ENCODE data around the gene TARDBP. TPM values are rescaled to one million over a fixed set of nuclear protein-coding genes. Genes with fewer than 3 reads are reported as not detected.
A peak's percentile ranks its signal among the peaks of the same experiment; 100 is the strongest.

The TARDBP gene
- 100 to 1,000 TPM; 254 to 350 (median 299) TPM for polyA plus RNA-seq (ENCODE audit: insufficient read depth in 1 of 5, insufficient read length in 5 of 5, low replicate concordance in 1 of 5)
- long read RNA-seq, donor 1, full-length matches to known transcripts = 79 of 93 reads
- long read RNA-seq, donor 1, partial matches to known transcripts = 14 of 93 reads
- long read RNA-seq, donor 1, other reads (novel, unspliced or antisense) = 0 of 93 reads
- long read RNA-seq, donor 2, full-length matches to known transcripts = 27 of 27 reads
- long read RNA-seq, donor 2, partial matches to known transcripts = 0 of 27 reads
- long read RNA-seq, donor 2, other reads (novel, unspliced or antisense) = 0 of 27 reads
- long read RNA-seq, donor 3, full-length matches to known transcripts = 46 of 51 reads
- long read RNA-seq, donor 3, partial matches to known transcripts = 5 of 51 reads
- long read RNA-seq, donor 3, other reads (novel, unspliced or antisense) = 0 of 51 reads
- long read RNA-seq, donor 4, full-length matches to known transcripts = 38 of 50 reads
- long read RNA-seq, donor 4, partial matches to known transcripts = 12 of 50 reads
- long read RNA-seq, donor 4, other reads (novel, unspliced or antisense) = 0 of 50 reads
- long read RNA-seq, donor 5, full-length matches to known transcripts = 73 of 97 reads
- long read RNA-seq, donor 5, partial matches to known transcripts = 19 of 97 reads
- long read RNA-seq, donor 5, other reads (novel, unspliced or antisense) = 5 of 97 reads
- long read RNA-seq, donor 6, full-length matches to known transcripts = 63 of 80 reads
- long read RNA-seq, donor 6, partial matches to known transcripts = 12 of 80 reads
- long read RNA-seq, donor 6, other reads (novel, unspliced or antisense) = 5 of 80 reads
- long read RNA-seq, donor 7, full-length matches to known transcripts = 45 of 50 reads
- long read RNA-seq, donor 7, partial matches to known transcripts = 5 of 50 reads
- long read RNA-seq, donor 7, other reads (novel, unspliced or antisense) = 0 of 50 reads
- long read RNA-seq, donor 8, full-length matches to known transcripts = 26 of 58 reads
- long read RNA-seq, donor 8, partial matches to known transcripts = 32 of 58 reads
- long read RNA-seq, donor 8, other reads (novel, unspliced or antisense) = 0 of 58 reads

DNA sequence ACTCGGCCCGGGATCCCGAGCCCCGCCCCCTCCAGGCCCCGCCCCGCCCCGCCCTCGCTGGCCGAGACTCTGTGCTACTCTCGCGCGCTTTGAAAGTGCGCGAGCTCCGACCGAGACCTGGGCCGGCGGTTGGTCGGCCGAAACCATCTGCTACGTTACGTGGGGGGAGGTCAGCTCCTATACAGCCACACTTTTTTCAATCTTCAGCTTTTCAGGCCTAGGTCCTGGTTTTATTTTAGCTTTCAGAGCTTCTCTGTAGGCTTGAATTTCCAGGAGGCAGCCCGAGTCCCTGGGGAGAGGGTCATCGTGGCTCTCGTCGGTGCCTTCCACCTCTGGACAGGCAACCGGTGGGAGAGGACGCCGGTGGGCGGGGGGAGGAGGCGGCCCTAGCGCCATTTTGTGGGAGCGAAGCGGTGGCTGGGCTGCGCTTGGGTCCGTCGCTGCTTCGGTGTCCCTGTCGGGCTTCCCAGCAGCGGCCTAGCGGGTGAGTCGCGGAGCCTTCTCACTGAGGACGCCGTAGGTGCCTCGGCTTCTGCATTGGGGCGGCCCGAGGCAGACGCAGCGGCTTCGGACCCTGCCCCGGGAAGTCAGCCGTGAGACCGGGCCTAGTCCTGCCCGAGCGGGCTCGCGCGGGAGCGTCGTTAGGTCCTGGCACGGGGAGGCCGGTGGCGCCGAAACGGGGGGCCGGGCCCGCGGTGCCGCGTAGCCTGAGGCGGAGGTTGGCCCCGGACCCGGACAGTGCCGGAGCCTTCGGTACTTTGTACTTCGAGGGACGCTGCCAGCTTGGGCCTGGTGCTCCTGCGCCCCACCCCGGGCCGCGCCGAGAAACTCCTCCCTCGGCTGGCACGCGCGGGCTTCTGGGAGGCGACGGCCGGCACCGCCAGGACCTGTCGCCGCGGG, at the start of gene TARDBP:
Gene TARDBP (plus strand): TSS at position 395 of the 900 bp plus-strand sequence. CDS start 1,074 bp downstream, outside the sequence.
- peak; percentile 95 to 96 for DNase-seq

DNA sequence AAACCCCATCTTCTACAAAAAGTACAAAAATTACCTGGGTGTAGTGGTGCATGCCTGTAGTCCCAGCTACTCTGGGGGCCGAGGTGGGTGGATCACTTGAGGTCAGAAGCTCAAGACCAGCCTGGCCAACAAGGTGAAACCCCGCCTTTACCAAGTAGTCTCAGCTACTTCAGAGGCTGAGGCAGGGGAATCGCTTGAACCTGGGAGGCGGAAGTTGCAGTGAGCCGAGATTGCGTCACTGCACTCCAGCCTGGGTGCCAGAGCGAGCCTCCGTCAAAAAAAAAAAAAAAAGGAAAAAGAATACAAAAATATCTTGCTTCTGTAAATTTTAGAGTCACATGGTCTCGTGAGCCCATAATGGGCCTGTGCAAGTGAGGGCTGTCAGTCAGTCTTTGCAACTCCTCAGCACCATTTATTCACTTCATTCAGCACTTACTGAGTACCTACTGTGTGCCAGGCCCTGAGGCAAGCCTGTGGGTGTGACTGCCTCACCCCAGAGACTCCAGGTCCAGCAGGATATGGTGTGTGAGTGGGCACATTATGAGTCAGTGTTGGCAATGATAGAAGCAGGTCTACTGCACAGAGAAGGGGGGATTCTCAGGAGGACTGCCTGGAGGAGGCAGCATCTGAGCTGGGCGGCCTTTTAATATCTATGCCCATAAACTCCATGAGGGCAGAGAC, 46.8 kb upstream of the TARDBP start:
- no peak for DNase-seq

DNA sequence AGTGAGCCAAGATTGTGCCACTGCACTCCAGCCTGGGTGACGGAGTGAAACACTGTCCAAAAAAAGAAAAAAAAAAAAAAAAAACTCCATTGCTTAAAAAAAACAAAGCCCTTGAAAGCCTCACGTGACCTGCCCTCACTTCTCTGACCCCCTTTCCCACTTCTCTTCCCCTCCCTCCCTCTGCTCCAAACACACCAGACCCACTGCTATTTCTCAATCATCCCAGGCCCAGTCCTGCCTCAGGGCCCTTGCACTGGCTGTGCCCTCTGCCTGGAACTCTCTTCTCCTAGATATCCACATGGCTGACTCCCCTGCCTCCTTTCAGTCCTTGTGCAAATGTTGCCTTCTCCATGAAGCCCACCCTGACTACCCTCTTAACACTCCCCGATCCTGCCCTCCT, 45.4 kb upstream of the TARDBP start:
- no peak for DNase-seq

DNA sequence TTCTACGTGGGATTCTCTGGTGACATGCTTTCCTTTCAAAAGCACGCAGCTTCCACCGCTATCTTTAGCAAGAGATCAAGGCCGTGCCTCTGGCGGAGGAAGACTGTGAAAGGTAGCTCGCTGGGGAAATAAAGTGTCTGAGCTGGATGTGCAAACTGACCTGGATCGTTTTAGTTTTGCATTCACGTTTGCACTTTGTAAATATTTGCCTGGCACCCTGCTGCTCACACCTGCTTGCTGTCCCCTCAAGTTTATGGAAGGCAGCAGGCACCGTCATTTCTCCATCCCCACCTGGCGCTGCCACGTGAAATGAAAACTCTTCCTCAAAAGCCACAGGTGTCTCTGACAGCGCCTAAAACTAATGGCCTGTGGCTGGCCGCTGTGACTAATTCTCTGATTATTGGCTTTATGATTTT, 44.0 kb upstream of the TARDBP start:
- DNase-seq = no peak

DNA sequence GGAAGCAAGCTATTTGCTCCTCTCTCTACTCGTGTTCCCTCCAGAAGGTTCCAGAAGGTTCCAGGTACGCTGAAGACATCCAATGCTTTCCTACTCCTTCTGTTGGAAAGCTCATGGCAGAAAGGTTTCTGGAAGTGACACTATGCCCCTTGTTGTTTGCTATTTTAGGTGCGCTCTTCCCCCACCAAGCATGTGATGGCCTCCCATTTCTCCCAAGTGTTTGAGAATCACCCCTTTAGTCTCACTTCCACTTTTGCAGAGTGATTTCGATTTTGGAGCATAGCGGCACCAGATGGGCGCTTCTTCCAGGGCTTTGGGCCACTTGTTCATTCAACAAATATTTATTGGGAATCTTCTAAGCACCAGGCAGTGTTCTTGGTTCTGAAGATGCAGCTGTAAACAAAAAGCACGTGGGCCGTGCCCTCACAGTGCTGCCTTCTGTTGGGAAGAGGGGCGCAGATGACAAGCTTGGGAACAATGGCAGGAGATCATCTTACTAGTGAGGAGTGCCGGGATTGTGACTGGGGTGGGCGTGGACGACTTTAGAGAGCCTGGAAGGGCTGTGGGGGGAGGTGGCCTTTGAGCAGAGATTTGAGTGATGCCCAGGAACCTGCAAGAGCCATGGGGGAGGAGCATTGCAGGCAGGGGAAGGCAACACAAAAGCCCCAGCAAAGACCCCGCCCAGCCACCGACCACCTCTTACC, 43.0 kb upstream of the TARDBP start:
- DNase-seq = no peak

DNA sequence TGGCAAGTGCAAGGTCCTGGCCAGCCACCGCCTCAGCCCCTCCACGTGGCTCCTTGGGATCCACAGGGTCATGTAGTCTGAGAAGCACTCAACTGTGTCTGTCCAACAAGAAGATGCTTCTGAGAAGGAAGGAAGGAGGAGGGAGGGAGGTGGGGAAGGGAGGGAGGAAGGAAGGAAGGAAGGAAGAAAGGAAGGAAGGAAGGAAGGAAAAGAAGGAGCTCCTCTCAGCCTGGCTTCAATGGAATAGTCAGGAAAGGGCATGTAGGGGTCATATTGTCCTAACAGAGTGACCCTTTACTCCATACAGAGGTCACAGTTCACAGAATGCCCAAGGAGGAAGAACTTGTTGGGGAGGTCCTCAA, 42.5 kb upstream of the TARDBP start:
- DNase-seq = no peak

DNA sequence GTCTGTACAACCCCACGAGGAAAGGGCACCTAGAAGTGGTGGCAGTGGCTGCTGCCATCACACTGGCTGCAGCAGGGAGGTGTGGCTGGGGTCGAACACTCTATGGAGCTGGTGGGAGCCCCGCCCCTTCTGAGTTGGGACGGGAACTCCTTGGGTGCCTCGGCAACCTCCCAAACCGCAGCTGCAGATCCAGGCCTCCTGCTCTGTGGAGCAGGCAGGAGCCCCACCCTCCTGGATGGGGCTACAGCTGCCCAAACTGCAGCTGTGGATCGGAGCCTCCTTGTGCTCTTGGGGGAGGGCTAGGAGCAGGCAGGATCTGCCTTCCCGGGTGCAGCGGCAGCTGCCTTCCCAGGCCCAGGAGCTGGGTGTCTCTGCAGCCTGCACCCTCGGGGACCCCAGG, 38.9 kb upstream of the TARDBP start:
- DNase-seq = no peak

DNA sequence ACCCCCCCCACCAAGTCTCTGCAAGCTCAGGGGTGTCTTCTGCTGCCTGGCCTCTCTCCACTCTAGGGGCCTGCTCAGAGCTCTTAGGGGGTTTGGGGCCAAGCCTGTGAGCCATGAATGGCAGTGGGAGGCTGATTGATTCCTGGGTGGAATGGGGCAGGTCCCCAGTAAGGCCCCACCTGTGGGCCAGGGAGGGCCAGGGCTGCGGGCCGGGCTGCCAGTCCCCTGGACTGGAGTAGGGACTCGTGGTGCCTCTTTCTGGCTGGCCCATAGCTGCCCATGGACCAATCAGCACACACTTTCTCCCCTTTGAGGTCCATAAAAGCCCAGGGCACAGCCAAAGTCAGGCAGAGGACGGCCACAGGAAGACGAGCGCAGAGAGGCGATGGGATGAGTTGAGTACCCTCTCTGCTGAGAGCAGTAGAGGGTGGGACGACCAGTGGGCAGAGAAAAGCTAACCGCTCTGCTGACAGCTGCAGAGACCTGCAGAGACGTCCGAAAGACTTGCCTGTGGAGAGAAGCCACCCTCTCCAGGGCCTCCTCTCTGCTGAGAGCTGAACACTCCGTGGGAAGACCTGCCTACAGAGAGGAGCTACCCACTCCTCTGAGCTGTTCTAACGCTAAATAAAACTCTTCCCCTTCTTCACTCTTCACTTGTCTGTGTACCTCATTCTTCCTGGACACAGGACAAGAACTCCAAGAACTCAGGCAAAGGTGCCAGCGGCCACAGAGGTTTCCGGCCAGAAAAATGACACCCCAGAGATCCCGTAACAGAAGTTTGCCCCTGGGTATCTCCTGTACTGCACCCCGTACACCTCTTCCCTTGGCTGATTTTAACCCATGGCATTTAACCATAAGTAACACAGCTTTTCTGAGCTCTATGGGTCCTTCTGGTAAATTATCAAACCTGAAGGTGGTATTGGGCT, 38.2 kb upstream of the TARDBP start:
- DNase-seq = no peak

DNA sequence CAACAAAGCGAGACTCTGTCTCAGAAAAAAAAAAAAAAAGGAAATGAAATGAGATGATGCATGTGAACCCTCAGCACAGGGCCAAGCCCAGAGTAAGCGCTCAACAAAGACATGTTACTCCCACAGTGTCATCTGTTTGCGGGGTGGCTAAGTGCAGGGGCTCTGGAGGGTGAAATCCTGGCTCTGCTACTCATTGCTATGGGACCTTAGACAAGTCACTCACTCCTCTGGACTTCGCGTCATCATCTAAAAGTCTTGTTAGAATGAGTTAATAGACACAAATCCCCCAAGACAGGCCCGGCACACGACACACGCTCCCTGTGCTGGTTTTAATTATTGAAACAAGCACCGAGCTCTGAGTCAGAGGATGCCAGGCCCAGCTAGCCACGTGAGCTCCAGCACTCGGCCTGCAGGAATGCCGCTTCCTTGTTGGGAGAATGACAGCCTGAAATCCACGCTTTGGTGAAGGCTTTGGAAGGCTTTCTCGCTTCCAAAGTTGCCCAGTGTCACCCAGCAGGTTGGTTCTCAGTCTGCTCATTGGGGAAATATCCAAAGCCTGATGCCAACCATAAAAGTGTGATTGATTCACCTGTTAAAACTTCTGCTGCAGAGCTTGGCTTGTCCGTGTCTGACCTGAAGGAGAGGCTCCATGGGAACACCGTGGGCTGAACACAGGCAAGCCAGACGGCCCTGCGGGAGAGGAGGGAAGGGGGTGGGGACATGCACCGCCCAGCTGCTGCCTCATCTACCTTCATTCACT, 36.7 kb upstream of the TARDBP start:
- no peak for DNase-seq

DNA sequence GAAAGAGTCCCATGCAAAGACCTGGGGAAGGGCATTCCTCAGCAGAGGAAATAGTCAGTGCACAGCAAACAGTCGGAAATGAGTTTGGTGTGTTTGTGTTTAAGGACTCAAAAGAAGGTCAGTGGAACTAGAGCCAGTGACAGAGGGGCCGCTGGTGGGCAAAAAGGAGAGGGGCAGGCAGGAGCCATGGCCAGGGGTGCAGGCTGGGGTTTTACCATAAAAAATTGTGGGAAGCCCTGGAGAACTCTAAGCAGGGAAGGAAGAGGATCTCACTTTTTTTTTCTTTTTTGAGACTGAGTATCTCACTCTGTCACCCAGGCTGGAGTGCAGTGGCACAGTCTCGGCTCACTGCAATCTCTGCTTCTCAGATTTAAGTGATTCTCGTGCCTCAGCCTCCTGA, 33.7 kb upstream of the TARDBP start:
- DNase-seq = no peak

DNA sequence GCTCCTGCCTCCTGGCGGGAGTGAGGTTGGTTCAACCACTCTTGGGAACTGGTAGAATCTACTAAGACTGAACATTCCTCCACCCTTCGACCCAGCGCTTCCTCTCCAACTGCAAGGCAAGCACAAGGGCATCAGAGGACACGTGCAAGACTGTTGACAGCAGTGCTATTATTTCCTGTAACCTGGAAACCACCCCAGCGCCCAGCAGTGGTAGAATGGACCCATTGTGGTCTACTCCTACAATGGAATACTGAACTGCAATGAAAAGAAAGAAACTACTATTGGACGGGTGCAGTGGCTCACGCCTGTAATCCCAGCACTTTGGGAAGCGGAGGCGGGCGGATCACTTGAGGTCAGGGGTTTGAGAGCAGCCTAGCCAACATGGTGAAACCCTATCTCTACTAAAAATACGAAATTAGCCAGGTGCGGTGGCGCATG, 33.0 kb upstream of the TARDBP start:
- no peak for DNase-seq

DNA sequence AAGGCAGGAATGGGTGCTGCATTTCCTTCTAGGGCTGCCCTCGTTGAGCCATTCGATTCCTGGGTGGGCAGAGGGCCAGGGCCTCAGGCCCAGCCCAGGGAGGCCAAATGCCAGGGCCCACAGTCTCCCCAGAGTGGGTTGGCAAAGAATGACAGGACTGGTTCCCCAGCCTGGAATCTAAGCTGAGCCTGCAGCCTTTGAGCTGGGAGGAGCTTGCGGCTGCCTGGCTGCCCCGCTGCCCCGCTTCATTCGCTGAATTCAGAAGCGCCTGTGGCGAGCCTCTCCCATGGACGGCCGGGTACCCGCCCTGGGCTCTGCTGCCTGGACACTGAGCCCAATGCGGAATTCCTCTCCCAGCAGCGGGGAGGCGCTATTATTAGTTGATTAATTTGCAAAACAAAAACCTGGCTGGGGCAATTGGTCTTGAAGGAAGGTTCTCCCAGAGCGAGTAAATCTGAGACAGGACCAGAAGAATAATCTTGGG, 32.3 kb upstream of the TARDBP start:
- DNase-seq = peak; percentile 42 to 43

DNA sequence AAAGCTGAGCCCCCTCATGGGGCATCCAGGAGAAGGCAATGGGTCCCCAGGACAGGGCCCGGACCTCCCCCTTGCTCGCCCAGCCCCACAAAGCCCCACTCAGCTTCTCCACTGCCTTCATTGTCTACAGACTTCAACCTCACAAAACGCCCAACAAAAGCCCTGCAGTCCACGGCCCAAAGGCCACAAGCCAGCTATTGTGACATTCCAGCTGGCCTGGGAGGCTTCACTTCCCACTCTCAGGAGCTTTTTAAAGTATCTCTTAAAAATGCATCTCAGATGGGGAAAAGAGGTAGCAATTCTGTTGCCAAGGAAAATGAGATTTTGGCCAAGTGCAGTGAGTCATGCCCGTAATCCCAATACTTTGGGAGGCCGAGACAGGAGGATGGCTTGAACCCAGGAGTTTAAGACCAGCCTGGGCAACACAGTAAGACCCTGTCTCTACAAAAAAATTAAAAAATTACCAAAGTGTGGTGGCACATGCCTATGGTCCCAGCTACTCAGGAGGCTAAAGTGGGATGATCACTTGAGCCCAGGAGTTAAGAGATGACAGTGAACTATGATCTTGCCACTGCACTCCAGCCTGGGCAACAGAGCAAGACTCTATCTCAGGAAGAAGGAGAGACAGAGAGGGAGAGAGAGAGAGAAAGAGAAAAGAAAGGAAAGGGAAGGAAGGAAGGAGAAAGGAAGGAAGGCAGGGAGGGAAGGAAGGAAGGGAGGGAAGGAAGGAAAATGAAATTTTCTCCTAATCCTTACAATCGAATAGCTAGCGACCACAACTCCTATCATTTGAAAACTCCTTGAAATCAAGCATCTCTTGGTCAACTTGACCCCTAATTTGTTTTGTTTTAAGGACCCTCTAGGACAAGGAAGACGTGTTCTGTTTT, 31.4 kb upstream of the TARDBP start:
- DNase-seq = no peak

DNA sequence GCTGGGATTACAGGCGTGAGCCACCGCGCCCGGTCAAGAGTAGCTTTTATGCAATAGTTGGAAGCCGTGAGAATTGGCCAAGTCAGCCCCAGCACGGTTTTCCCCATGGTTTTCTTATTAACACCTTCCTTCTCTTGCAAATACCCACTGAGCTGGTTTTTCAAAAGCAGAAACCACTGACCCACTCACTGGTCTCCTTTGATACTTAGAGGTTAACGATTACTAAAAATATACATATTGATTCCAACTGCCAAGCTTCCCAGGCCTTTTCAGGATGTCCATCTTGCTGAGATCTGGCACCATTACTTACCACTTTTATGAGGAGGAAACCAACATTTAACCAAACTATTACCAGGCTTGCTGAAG, 25.9 kb upstream of the TARDBP start:
- no peak for DNase-seq

DNA sequence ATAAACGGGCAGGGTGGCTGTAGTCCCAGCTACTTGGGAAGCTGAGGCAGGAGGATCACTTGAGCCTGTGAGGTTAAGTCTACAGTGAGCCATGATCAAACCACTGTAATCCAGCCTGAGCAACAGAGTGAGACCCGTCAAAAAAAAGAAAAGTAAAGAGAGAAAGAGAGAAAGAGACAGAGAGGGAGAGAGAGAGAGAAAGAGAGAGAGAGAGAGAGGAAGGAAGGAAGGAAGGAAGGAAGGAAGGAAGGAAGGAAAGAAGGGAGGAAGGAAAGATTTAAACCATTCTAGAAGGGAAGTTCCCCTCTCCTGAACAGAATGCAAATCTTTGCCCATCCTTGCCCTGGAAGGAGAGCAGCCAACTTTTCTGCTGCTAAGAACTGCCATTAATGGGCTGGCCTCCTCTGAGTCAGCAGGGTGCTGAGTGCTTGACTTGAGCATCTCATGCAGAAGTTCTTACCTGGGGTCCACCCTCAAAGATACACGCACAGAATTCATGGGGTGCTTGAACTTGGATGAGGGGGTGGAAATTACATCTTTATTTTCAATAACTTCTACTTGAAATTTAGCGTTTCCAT, 24.5 kb upstream of the TARDBP start:
- DNase-seq = no peak

DNA sequence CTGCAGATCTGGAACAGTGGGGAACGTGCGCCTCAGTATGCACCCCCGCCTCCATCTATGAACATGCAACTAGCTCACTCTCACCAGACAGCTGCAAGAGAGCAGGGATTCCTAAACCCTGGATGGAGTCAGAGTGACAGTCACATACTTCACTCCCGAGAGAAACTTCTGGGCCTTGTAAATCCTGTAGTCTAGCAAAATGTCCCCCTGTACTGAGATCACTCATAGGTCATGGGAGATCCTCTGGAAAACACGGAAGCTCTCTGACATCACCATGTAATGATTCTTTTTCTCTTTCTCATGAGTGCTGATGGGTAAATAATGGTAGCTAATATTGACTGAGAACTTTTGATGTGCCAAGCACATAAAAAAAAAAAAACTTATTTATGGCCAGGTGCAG, 23.4 kb upstream of the TARDBP start:
- DNase-seq = no peak

Data from right lung (tissue), 10 donors.